HG03108 (cell line): ENCODE data around the gene MYO6.
A peak's percentile ranks its signal among the peaks of the same experiment; 100 is the strongest.
"Not testable (repeated sequence)": the region's sequence is repeated elsewhere in the genome, so short reads cannot be mapped to it uniquely, and the experiment has no call there.

Experiments
- ATAC-seq: cut with Tn5 transposase; IDR thresholded peaks from one replicate; pipeline ENCODE4 v1.9.1; 2021; ENCODE audit warnings: moderate library complexity; ENCODE audit not compliant: unreplicated experiment

MYO6 gene

DNA sequence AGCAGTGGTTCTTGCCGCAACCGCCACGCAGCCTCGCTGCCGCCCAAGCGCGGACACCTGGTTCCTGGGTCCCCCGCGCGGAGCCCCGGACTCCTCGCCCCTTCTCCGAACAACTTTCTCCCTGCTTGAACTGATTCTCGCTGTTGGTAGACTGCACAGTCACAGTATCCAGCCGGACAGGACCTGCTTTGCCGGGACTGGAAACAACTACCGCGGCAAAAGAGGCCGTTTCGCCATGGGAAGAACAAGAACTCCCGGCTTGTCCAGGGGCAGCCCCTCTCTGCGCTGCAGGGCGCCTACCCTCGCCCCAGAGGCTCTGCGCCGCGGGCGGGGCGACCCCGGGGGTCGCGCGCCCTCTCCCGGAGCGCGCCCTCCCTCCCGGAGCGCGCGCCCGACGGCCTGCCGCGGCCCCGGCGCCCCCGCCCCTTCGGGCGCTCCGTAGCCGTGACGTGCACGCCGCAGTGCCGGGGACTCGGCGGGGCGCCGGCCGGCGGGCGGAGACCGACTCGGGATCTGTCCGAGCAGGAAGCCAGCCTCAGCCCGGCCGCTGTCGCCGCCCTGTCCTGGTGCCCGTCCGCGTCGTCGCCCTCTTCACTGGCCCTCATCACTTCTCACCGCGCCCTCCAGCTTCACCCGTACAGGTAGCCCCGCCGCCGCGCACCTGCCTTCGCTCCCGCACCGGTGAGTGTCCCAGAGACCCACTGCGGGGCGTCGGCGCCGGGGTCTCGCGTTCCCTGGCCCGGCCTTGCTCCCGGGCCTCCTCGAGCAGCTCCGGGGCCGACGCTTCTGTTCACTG, at the start of gene MYO6:
Gene MYO6 (plus strand): TSS at position 497 of the 796 bp plus-strand sequence. CDS start 68,309 bp downstream, outside the sequence.
- peak; percentile 82 for ATAC-seq

DNA sequence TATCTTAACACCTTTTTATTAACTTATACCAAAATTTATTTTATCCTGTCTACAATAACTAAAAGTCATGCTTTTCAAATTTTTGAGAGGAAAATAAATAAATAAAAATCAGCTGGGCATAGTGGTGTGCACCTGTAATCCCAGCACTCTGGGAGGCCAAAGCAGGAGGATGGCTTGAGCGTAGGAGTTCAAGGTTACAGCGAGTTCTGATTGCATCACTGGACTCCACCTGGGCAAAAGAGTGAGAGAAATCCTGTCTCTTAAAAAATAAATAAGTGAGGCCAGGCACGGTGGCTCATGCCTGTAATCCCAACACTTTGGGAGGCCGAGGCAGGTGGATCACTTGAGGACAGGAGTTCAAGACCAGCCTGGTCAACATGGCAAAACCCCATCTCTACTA, 40.7 kb upstream of the MYO6 start:
- ATAC-seq: not testable (repeated sequence)

DNA sequence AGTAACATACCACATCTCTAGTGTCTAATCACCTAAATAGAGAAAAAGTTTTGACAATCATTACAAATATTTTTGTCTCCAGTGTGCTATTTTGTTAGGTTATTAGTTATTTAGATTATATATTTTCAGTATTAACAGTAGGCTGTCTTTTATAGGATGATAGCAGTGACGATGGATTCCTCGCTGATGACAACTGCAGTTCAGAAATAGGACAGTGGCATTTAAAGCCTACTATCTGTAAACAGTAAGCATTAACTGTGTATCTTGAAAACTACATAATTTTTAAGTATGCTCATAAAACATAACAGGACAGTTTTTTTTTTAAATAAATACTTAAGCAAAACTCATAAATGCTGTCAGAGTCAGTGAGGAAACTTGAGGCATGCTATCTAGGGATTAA, 37.9 kb upstream of the MYO6 start:
- ATAC-seq: no peak

DNA sequence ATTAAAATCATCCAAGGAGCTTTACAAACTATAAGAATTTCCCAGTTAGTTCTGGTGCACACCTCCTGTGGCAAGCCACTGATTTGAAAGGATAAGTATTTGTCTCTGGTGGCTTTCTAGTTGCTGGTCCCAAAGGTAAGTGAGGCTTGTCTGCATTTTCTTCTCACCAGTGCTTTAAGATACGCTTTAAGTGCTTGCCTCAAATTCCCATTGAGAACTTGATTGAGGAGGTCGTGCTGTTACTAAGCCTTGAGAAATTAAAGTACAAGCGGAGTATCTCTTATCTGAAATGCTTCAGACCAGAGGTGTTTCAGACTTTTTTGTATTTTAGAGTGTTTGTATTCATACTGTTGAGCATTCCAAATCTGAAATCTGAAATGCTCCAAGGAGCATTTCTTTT, 29.9 kb upstream of the MYO6 start:
- ATAC-seq: no peak

DNA sequence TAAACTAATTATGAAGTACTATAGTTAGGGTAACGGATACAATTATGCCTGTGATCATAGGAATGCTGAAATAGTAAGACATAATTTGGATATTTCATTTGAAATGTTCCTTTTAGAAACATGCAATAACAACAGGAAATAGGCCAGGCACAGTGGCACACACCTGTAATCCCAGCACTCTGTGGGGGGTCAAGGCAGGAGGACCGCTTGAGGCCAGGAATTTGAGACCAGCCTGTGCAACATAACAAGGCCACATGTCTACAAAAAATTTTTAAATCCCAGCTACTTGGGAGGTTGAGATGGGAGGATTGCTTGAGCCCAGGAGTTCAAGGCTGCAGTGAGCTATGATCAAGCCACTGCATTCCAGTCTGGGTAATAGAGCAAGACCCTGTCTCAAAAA, 25.7 kb upstream of the MYO6 start:
- ATAC-seq: no peak

DNA sequence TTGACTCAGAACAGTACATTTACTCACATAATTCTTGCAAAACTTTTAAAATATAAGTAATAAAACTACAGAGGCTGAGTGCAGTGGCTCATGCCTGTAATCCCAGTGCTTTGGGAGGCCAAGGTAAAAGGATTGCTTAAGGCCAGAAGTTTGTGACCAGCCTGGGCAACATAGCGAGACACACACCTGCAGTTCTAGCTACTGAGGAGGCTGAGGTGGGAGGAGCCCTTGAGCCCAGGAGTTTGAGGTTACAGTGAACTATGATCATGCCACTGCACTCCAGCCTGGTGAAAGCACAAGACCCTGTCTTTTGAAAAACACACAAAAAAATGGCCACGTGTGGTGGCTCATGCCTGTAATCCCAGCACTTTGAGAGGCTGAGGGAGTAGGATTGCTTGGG, 21.8 kb upstream of the MYO6 start:
- no peak for ATAC-seq

DNA sequence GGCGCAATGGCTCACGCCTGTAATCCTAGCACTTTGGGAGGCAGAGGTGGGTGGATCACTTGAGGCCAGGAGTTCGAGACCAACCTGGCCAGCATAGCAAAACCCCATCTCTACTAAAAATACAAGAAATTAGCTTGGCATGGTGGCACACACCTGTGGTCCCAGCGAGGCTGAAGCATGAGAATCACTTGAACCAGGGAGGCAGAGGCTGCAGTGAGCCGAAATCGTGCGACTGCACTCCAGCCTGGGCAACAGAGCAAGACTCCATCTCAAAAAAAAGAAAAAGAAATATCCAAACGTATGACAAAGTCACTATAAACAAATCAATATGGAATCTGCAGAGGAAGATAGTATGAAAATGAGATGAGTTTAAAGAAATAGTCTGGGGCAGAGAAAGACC, 18.0 kb upstream of the MYO6 start:
- not testable (repeated sequence) for ATAC-seq

DNA sequence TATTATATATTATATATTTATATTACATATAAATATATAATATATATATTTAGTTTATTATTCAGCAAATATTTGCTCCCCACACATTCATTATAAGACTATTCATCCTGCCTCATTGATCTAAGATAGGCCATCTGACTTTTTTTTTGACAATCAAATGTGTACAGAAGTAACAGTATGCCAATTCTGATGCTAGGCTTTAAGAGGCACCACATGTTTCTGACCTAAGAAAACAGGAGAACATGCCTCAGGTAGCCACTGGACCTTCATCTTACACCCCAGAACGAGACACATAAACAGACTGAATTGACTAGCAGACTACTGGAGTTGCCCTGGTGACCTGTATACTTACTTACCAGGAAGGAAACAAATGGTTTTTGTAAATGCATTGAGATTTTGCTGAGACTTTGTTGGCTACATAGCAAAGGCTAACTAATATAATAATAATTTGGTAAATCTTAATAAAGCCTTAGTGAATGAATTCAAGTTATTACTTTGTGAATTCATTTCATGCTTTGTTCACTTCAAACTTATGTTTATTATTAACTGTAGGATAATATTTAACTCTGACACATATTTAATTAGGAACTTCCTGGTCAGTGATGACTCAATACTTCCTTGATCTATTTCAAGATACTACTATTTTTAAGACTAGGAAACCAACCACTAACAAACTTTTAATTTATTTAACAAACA, 13.4 kb upstream of the MYO6 start:
- peak; percentile 88 for ATAC-seq

DNA sequence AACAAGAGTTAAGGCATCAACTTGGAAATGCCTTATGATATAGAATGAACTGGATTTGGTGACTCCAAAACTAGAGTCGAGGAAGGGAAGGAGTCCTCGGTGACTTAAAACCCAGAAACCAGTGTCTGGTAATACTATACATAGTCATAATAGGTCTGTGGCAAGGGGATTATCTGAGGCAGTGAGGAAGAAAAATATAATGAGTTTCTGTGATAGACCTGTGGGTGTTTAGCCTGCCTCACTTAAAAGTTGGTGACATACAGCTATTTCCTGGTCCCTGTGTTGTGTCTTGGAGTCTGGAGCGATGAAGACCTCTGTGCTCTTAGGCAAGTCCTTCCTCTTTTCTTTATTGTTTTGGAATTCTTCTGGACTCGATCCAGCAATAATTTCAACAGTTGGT, 5.1 kb upstream of the MYO6 start:
- no peak for ATAC-seq

DNA sequence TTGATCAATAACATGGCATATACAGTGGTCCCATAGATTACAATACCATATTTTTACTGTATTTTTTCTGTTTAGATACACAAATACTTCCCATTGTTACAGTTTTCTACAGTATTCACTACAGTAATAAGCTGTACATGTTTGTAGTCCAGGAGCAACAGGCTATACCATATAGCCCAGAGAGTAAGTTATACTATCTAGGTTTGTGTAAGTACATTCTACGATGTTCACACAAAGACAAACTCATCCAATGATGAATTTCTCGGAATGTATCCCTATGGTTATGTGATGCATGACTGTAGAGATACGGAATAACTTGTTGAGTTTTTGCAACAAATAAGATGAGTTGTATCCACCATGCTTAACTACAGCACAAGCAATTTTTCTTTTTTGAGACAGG, 3.6 kb upstream of the MYO6 start:
- ATAC-seq: no peak

DNA sequence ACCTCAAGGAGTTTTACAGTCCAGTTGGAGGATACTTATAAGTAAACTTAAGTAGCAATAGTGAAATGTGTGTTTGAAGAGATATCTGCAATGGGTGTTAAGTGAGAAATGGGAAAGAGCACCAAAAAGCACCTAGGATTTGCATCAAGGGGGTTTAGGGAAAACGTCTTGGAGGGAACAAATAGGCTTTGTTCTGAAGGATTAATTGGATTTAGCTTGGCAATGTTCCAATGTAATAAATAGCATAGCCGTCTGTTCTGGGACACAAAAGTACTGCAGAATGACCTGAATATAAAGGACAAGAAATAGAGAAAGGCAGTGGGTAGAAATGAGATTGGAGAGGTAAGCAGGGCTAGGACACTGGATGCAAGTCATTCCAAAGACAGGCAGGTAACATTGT, 2.8 kb upstream of the MYO6 start:
- no peak for ATAC-seq

DNA sequence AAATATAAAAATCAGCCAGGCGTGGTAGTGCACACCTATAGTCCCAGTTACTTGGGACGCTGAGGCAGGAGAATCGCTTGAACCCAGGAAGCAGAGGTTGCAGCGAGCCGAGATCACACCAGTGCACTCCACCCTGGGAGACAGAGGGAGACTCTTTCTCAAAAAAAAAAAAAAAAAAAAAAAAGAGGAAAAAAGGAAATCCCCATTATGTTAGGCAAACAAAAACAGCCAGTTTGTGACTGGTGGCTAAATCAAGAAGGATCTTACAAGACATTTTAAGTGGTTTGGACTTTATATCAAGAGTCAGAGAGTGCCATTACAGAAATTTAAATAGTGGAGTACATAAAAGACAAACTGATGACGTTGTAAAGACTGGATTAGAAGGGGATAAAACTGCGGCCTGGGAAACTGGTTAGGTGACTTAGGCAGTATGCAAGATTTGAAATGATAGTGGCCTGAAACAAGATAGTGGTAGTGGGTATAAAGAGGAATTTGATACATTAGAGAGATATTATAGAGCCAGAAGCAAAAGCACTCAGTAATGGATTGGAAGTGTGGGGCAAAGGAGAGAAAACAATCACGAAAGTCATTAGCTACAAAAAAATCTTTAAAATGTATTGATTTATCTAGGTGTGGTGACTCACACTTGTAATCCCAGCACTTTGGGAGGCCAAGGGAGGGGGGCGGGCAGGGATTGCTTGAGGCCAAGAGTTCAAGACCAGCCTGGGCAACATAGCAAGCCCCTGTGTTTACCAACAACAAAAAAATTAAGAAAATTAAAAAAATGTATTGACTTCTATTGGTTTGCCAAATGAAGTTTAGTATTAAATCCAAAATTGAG, 1.7 kb upstream of the MYO6 start:
- ATAC-seq: no peak

DNA sequence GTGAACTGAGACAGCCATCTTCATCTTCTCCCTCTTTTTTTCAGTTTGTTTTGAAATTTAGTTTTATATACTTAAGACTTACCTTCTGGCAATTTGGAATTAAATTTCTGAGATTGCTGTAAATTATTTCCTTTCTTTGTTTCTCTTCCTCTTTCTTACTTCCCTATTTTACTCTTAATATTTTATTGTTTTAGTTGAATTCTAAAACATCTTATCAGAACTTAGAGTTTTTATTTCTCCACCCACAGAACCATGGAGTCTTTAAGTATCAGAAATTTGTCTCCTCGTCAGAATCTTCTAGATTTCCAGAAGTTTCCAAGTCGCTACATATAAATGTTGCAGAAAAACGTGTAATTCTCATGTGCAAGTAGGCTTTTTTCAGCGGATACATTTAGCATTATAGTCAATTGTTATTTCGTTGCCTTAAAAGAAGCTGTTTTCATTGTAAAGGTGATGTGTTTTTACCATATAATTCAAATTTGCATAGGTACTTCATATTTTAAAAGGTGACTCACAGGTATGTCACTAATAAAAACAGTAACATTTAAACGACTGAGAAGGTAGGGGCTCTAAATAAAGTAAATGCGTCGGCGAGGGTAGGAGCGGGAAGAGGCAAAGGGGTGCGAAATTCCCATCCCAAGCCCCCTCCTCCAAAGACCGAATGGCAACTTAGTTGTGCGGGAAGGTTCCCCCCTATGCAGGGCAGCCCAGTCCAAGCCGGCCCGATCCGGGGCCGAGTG, 866 bp upstream of the MYO6 start:
- ATAC-seq: no peak

DNA sequence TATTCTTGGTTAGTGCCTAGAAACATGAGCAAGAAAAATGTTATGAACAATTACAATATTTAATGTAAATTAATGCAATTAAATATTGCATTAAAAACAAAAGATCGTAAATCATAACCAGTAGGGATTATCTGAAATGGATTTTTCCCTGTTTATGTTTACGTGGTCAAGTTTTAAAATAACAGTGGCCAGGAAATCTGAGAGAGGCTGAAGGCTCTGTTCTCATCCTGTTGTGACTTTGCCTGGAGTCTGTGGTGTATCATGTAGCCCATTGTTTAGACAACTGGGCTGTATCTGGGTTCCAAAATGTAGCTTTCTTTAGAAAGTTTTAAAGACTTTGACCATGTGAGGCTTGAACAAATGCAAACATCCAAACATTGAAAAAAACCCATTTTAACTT, 2.4 kb downstream of the MYO6 start:
- ATAC-seq: no peak

DNA sequence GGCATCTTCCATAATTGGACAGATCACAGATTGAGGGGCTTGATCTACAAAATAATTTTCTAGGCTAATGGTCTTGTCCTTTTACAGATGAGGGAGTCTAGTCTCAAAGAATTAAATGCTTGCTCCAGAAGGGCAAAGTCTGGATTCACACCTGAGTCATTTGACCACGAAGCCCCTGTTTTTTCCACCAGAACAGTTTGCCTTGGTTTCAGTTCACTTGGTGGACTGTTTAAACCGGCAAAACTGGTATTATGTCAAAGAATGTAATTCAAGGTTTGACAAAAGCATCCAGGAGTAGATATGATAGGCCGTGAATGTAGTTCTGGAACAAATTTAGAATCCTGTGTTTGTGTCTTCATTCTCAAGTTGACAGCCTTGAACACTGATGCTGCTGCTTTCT, 3.3 kb downstream of the MYO6 start:
- ATAC-seq: no peak

DNA sequence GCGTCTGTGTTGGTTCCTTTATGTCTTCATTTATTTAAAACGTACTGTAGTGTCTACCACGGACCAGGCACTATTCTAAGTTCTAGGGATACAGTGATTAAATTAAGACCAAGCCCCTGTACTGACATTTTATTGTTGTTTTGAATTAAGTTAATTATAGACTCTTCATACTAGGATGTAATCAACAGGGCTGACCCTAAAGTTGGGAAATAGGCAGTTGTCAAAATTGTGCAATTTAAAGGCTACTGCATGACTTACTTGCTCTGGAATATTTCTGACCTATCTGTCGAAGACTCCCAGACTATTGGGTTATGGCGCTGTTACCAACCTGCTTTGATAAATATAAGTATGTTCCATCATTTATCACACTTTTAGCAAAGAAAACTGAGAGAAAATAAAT, 6.7 kb downstream of the MYO6 start:
- ATAC-seq: no peak

DNA sequence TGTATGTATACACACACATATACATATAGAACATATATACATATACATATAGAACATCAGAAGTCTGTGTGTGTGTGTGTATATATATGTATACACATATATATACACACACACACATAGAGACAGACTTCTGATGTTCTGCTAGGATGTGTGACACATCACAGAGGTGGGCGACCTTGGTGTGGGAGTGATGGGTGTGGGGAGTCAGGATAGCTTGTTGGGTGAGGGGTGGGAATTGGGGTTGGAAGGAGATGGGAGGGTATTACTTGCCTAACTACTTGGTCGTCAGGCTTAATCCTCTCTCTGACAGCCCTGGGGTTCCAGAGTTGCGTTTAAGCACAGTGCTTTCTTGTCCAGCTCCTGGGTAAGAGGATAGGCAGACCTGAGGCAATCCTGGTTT, 8.3 kb downstream of the MYO6 start:
- no peak for ATAC-seq

DNA sequence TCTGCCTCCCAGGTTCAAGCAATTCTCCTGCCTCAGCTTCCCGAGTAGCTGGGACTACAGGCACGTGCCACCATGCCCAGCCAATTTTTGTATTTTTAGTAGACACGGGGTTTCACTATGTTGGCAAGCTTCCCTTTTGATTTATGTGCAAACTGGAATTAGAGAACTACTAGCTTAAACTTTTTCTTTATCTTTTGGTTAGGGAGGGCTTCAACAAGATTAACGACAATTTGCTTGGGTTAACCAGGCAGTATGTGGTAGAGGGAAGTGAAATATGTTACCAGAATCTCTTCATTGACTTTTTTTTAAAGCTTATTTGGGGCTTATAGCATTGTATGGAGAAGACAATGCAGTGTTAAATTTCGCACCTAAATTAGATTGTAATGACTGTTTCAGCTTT, 9.0 kb downstream of the MYO6 start:
- ATAC-seq: no peak

DNA sequence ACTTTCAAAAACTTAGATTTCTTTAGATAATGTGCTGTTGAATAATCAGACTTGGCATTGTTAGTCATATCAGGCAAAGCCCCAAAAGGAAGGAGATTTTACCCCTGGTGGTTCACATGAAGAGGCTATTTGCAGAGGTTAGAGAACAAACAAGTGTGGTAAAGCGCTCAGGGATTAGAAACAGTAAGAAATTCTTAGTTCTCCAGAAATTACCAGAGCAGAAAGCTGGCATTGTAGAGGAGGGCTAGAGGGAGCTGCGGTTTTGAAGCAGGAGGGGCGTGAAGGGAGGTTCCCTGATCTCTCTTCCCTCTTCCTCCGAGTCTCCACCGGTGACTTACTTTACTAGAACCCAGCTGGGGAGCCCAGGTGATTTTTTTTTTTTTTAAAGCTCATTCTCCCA, 10.2 kb downstream of the MYO6 start:
- ATAC-seq: no peak

DNA sequence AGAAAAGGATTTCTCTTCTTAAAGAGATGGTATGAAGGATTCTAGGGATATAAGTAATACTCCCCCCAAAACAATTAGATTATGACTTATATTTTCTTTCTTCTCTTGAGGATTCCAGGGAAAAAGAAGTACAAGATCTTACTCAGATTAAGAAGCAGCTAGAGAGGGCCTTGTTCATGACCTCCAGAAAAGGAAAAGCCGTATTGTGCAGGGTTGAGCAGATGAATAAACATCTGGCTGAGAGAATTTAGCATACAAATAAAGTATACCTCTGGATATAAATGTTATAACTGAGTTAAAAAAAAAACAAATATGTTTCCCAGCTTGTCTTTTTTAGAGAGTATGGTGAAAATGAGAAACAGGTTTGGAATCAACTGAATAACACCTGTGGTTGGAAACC, 11.3 kb downstream of the MYO6 start:
- ATAC-seq: no peak

DNA sequence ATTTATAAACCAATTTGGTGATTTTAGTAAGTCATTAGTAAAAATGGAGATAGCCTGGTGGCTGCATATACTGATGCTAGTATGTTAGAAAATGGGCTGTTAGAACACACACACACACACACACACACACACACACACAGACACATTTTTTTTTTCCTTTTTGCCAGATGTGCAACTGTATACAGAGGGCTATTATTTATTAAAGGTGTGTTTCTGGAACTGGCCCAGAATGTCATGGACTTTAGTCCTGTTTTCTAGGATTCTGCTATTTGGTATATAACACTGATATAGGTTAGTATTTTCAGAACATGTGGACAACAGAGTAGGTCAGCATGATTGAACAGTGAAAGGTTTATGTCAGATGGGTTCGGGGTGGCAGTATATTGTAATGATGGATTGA, 12.4 kb downstream of the MYO6 start:
- no peak for ATAC-seq
